Peyer's patch (tissue), 4 donors: Measurements from ENCODE around the gene SMURF1. TPM values are rescaled to one million over a fixed set of nuclear protein-coding genes. Genes with fewer than 3 reads are reported as not detected.

Experiments
- DNase-seq, 3 donors: peaks; one replicate each; pipeline ENCODE4 v3.0.0-alpha.2; 2017 to 2019
- H3K27ac ChIP-seq, 4 donors: fragments of 200-600 bp; sonication (generic); one replicate each; pipeline ENCODE4 v1.5.1; 2016 to 2019
- H3K27me3 ChIP-seq, 2 donors: fragments of 200-600 bp; sonication (generic); one replicate each; pipeline ENCODE4 v1.5.1; 2019
- H3K36me3 ChIP-seq, 3 donors: fragments of 200-600 bp; sonication (generic); one replicate each; pipeline ENCODE4 v1.5.1; 2016 to 2019
- H3K4me1 ChIP-seq, 4 donors: fragments of 200-600 bp; sonication (generic); one replicate each; pipeline ENCODE4 v1.5.1; 2016 to 2019
- H3K4me3 ChIP-seq, 4 donors: fragments of 200-600 bp; sonication (generic); 1 replicate in 3 of 4; 2 replicates in 1 of 4; pipeline ENCODE4 v1.5.1; 2016 to 2019; ENCODE audit warnings: mild to moderate bottlenecking in 1 of 4
- H3K9me3 ChIP-seq, 4 donors: fragments of 200-600 bp; sonication (generic); one replicate each; pipeline ENCODE4 v1.5.1; 2016 to 2019; ENCODE audit warnings: mild to moderate bottlenecking in 1 of 4
- CTCF ChIP-seq, 6 experiments: fragments of 450-650 bp in 4 of 6; fragments of 200-600 bp in 2 of 6; sonication (generic) in 1 of 6; IDR thresholded peaks; one replicate each; pipeline ENCODE4 v1.5.1; 2017 to 2019; ENCODE audit warnings: antibody characterized with exemption in 6 of 6, mild to moderate bottlenecking in 3 of 6, moderate library complexity in 1 of 6
- POLR2A ChIP-seq, 2 donors: fragments of 450-650 bp; IDR thresholded peaks; one replicate each; pipeline ENCODE4 v1.5.1; 2017; ENCODE audit warnings: antibody characterized with exemption in 2 of 2, mild to moderate bottlenecking in 2 of 2, moderate library complexity in 2 of 2
- total RNA-seq, 4 donors: library from RNA; depleted of rRNA; stranded (reverse); fragments of >200 nt; gene quantifications; one replicate each; pipeline ENCODE4 v1.1.0, GENCODE V29; 2016

Gene SMURF1
- total RNA-seq = 10 to 100 TPM; 17.2 to 85.0 (median 43.0) TPM

- no peaks in the 10 kb centered on the region for H3K36me3 ChIP-seq
- peak within 1 kb of the TSS; percentile 84 to 100 (median 96) for H3K4me3 ChIP-seq
- H3K27ac ChIP-seq = peak within 1 kb of the TSS; percentile 98 to 100 (median 98)
- no peaks in the 10 kb centered on the region for H3K9me3 ChIP-seq
- H3K4me1 ChIP-seq = peaks cover 0 to 31% (median 0%) of the 10 kb centered on the region in 4 donors
- TF ChIP-seq POLR2A (IDR thresholded peaks at IDR 0.05) = peak; percentile 57 to 75
- peak in 1 of 6 experiments; percentile 13 for TF ChIP-seq CTCF (IDR thresholded peaks at IDR 0.05)
- no peaks in the 10 kb centered on the region for H3K27me3 ChIP-seq
- DNase-seq = peak; percentile 61 to 85 (median 83)
These were observed at the start of gene SMURF1 for GRCh38 chr7:99143853-99144672. TSS of gene SMURF1 (minus strand) at chr7:99144108. CDS start at chr7:99143780, 328 bp downstream.

GRCh38 chr7:99191869-99192596 is 48.1 kb upstream of the SMURF1 start:
- no peak for DNase-seq
- TF ChIP-seq POLR2A (IDR thresholded peaks at IDR 0.05) (no peak), CTCF (IDR thresholded peaks at IDR 0.05) (no peak)
- Histone ChIP-seq H3K4me3 (no peak overlapping the region), H3K27me3 (no peaks in the 10 kb centered on the region), H3K27ac (no peak overlapping the region), H3K36me3 (no peaks in the 10 kb centered on the region), H3K4me1 (no peaks in the 10 kb centered on the region), H3K9me3 (no peaks in the 10 kb centered on the region)

GRCh38 chr7:99190359-99191009 is 46.6 kb upstream of the SMURF1 start:
- H3K27ac ChIP-seq = no peak overlapping the region
- H3K36me3 ChIP-seq = no peaks in the 10 kb centered on the region
- H3K4me1 ChIP-seq = no peaks in the 10 kb centered on the region
- H3K9me3 ChIP-seq = no peaks in the 10 kb centered on the region
- H3K4me3 ChIP-seq = no peak overlapping the region
- no peak for TF ChIP-seq CTCF (IDR thresholded peaks at IDR 0.05)
- TF ChIP-seq POLR2A (IDR thresholded peaks at IDR 0.05) = no peak
- DNase-seq = no peak
- no peaks in the 10 kb centered on the region for H3K27me3 ChIP-seq

- Histone ChIP-seq H3K9me3 (no peaks in the 10 kb centered on the region), H3K4me1 (no peaks in the 10 kb centered on the region), H3K27ac (no peak overlapping the region), H3K36me3 (no peaks in the 10 kb centered on the region), H3K27me3 (no peaks in the 10 kb centered on the region), H3K4me3 (no peak overlapping the region)
- no peak for DNase-seq
- no peak for TF ChIP-seq POLR2A (IDR thresholded peaks at IDR 0.05)
- no peak for TF ChIP-seq CTCF (IDR thresholded peaks at IDR 0.05)
These were observed 45.3 kb upstream of the SMURF1 start for GRCh38 chr7:99189222-99189621.

- H3K4me1 ChIP-seq = no peaks in the 10 kb centered on the region
- H3K27me3 ChIP-seq = no peaks in the 10 kb centered on the region
- no peaks in the 10 kb centered on the region for H3K36me3 ChIP-seq
- TF ChIP-seq POLR2A (IDR thresholded peaks at IDR 0.05) (no peak), CTCF (IDR thresholded peaks at IDR 0.05) (no peak)
- DNase-seq = no peak
- H3K9me3 ChIP-seq = no peaks in the 10 kb centered on the region
- H3K27ac ChIP-seq = no peak overlapping the region
- no peak overlapping the region for H3K4me3 ChIP-seq
These were observed 44.3 kb upstream of the SMURF1 start for GRCh38 chr7:99188221-99188620.
